ENCODE measurements around the gene NTRK1. TPM values are rescaled to one million over a fixed set of nuclear protein-coding genes. Genes with fewer than 3 reads are reported as not detected.

NTRK1 gene
- polyA plus RNA-seq, 1 of the 3 experiments (the other 2 are of a cell fraction), result 0.97 TPM

GRCh38 chr1:156894001-156894400, 33.3 kb downstream of the NTRK1 start:
- Histone ChIP-seq H3K9ac (no peak overlapping the region), H3K27ac (ENCODE audit: low read depth in 2 of 2, low read length in 1 of 2) (peak overlapping the region in 1 of 2 experiments; percentile 87; a peak in 1 of 4 replicates), H3F3A (replicated peaks; ENCODE audit: insufficient read depth) (peaks cover 40% of the 10 kb centered on the region), H3K9me3 (no peaks in the 10 kb centered on the region), H3K4me2 (no peak overlapping the region), H3K27me3 (ENCODE audit: insufficient read depth) (no peaks in the 10 kb centered on the region), H3K9me2 (no peaks in the 10 kb centered on the region), H3K4me1 (ENCODE audit: control insufficient read depth in 1 of 2, insufficient read depth in 2 of 2, low read depth in 1 of 2, low read length in 1 of 2) (peaks cover 39 to 50% of the 10 kb centered on the region in 2 experiments; a peak in 3 of 4 replicates), H3K79me2 (ENCODE audit: insufficient read depth) (no peaks in the 10 kb centered on the region), H3K36me3 (replicated peaks in 1 of 2; ENCODE audit: control insufficient read depth in 1 of 2, insufficient read depth in 2 of 2, low read length in 1 of 2) (no peaks in the 10 kb centered on the region), H4K20me1 (ENCODE audit: insufficient read depth) (no peaks in the 10 kb centered on the region), H2AFZ (ENCODE audit: low read depth) (no peak overlapping the region), H3K4me3 (ENCODE audit: low read depth in 2 of 2, low read length in 1 of 2) (no peak overlapping the region)
- 78% methylated on average over 5 of the region's 5 CpGs for WGBS (ENCODE audit: low lambda C conversion rate)
- CTCF ChIA-PET, result interaction anchor here (0.7 to 16.2 kb wide), 12 partner anchors 9 to 263 kb away, joined by 3 to 308 read pairs (median 4); partner anchors contain the start of gene NTRK1
- POLR2A ChIA-PET, result interaction anchor here (1.0 to 1.3 kb wide), 3 partner anchors 19 to 34 kb away, joined by 3 read pairs; no protein-coding TSS in a partner anchor
- TF ChIP-seq IRF3 (IDR thresholded peaks at IDR 0.05; ENCODE audit: low read depth, low read length) (no peak), REST (IDR thresholded peaks at IDR 0.05; ENCODE audit: low read depth, low read length) (no peak), USF1 (IDR thresholded peaks at IDR 0.05; ENCODE audit: borderline replicate concordance, low read depth) (no peak), RCOR1 (IDR thresholded peaks at IDR 0.05; ENCODE audit: low read length) (no peak), RAD21 (IDR thresholded peaks at IDR 0.05; ENCODE audit: low read length) (no peak), POLR2AphosphoS5 (IDR thresholded peaks at IDR 0.05; ENCODE audit: low read depth, low read length) (no peak), GATA2 (CRISPR knock-in tag; IDR thresholded peaks at IDR 0.05) (no peak), EZH2phosphoT487 (IDR thresholded peaks at IDR 0.05; ENCODE audit: borderline replicate concordance, low read depth) (no peak), JUND (IDR thresholded peaks at IDR 0.05) (no peak), GABPA (IDR thresholded peaks at IDR 0.05; ENCODE audit: low read depth) (no peak), MXI1 (IDR thresholded peaks at IDR 0.05; ENCODE audit: low read depth, low read length) (no peak), ELF1 (IDR thresholded peaks at IDR 0.05) (no peak)
- TF ChIP-seq, protein P1, sequence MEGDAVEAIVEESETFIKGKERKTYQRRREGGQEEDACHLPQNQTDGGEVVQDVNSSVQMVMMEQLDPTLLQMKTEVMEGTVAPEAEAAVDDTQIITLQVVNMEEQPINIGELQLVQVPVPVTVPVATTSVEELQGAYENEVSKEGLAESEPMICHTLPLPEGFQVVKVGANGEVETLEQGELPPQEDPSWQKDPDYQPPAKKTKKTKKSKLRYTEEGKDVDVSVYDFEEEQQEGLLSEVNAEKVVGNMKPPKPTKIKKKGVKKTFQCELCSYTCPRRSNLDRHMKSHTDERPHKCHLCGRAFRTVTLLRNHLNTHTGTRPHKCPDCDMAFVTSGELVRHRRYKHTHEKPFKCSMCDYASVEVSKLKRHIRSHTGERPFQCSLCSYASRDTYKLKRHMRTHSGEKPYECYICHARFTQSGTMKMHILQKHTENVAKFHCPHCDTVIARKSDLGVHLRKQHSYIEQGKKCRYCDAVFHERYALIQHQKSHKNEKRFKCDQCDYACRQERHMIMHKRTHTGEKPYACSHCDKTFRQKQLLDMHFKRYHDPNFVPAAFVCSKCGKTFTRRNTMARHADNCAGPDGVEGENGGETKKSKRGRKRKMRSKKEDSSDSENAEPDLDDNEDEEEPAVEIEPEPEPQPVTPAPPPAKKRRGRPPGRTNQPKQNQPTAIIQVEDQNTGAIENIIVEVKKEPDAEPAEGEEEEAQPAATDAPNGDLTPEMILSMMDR (IDR thresholded peaks at IDR 0.05), result no peak
- DNase-seq, result no peak
